Adrenal gland (tissue), 12 donors: Measurements from ENCODE around the gene INTS15. TPM values are rescaled to one million over a fixed set of nuclear protein-coding genes. Genes with fewer than 3 reads are reported as not detected.

Source experiments
- DNase-seq, 7 donors: peaks; one replicate each; pipeline ENCODE4 v3.0.0-alpha.2; 2019 to 2020
- H3K27ac ChIP-seq, 5 donors: fragments of 200-600 bp; sonication (generic) in 4 of 5; 1 replicate in 3 of 5; 2 replicates in 2 of 5; pipeline versions ENCODE4 v1.5.1 to v1.8.0; 2016 to 2020; ENCODE audit warnings: mild to moderate bottlenecking in 1 of 5
- H3K27me3 ChIP-seq: fragments of 200-600 bp; 2 replicates; pipeline ENCODE4 v1.8.0; 2021
- H3K36me3 ChIP-seq, 2 donors: fragments of 200-600 bp; replicated peaks in 1 of 2; 1 replicate in 1 of 2; 2 replicates in 1 of 2; pipeline versions ENCODE4 v1.5.1 to v1.8.0; 2018 to 2022
- H3K4me1 ChIP-seq, 2 donors: fragments of 200-600 bp; replicated peaks in 1 of 2; 1 replicate in 1 of 2; 2 replicates in 1 of 2; pipeline versions ENCODE4 v1.5.1 to v1.8.0; 2018 to 2021
- H3K4me3 ChIP-seq, 4 donors: fragments of 200-600 bp; sonication (generic) in 3 of 4; one replicate each; pipeline ENCODE4 v1.5.1; 2016 to 2018
- H3K9me3 ChIP-seq, 3 donors: fragments of 200-600 bp; sonication (generic) in 1 of 3; replicated peaks in 1 of 3; 1 replicate in 2 of 3; 2 replicates in 1 of 3; pipeline versions ENCODE4 v1.5.1 to v1.8.0; 2016 to 2021
- CTCF ChIP-seq, 6 experiments: fragments of 450-650 bp in 4 of 6; fragments of 200-600 bp in 2 of 6; sonication (generic) in 1 of 6; IDR thresholded peaks; 1 replicate in 5 of 6; 2 replicates in 1 of 6; pipeline versions ENCODE4 v1.5.1 to v1.8.0; 2016 to 2021; ENCODE audit warnings: antibody characterized with exemption in 6 of 6, mild to moderate bottlenecking in 2 of 6, moderate library complexity in 1 of 6
- POLR2A ChIP-seq, 2 donors: fragments of 450-650 bp; IDR thresholded peaks; one replicate each; pipeline ENCODE4 v1.6.1; 2017; ENCODE audit warnings: antibody characterized with exemption in 2 of 2, mild to moderate bottlenecking in 2 of 2, moderate library complexity in 1 of 2
- WGBS, 4 donors: extraction: QIAGEN DNeasy Blood & Tissue Kit in 2 of 4; methylation state at CpG; one replicate each; pipeline versions ENCODE4 v1.1.5 to v1.1.7; 2013 to 2017; 5-methylcytosine and 5-hydroxymethylcytosine counted together
- intact Hi-C, 2 donors: fragments of 100-400 bp; cut with DNase I; formaldehyde crosslinking; loops; one replicate each; pipeline versions ENCODE4 v1.14.1 to v1.15.0; 2022 to 2023
- polyA plus RNA-seq, 3 donors: library from polyadenylated mRNA; stranded (reverse); fragments of 200-250 nt in 2 of 3; fragments of 350-450 nt in 1 of 3; fragmentation: Illumina TruSeq in 1 of 3; extraction: RNeasy Lipid Tissue Mini Kit (QIAGEN cat#74804) in 1 of 3; gene quantifications; one replicate each; pipeline ENCODE4 v1.2.3, GENCODE V29; 2013 to 2014
- total RNA-seq, 9 donors: library from RNA; depleted of rRNA in 4 of 9; stranded (reverse); fragments of >200 nt in 4 of 9; fragments of 120-200 nt in 1 of 9; fragmentation: NEBNext Ultra II Directional in 1 of 9; extraction: Animal tissue kit (Norgen Biotek cat#: 25700) in 1 of 9; gene quantifications; one replicate each; pipeline versions ENCODE4 v1.1.0 to v1.2.4, GENCODE V29; 2013 to 2023
- donor health status: healthy with polysubstance abuse.
- donor health status: Bipolar disorder and iron deficiency.
- donor health status: DM: yes; HTN: yes; CAD: no.
- donor health status: DM: no; HTN: no; CAD: no.
- donor health status: DM: no; HTN: no; CAD: no.
- donor health status: DM: yes; HTN: yes; CAD: no.

Gene INTS15
- total and polyA plus RNA-seq, 12 donors = 14.5 to 36.2 (median 26.0) TPM

DNA sequence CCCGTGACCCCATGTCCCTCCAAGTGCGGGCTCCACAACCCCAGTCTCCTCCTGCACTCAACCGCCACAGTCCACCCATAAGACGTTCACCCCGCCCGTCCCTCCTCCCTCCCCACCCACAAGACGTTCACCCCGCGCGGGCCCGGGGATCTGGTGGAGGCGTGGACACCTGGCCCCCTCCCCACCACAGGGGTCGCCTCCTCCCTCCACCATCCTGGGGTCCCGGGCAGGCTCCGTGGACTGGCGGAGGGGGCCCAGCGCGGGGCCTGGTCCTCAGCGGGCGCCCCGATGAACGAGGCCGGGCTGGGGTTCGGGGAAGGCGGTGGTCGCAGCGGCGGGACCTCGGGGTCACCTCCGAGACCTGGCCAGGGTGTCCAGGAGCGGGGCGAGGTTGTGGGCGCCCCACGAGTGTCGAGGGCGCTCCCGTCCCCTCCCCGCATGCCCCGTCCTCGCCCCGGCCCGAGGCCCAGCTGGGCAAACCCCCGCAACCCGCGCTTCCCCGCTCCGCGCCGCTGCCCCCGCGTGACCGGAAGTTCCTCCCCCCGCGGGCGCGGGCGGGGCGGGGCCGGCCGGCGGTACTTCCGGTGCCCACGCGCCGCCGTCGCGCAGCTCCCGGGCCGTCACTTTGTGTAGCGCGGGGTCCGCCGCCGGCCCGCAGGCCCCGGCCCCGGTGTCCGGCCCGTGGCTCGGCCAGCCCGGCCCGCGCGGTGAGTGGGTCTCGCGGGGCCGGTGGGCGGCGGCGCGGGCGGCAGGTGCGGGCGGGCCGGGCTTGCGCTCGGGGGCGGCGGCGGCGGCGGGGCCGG lies 47.1 kb downstream of the INTS15 start, which contains the start of gene ZNF316:
ZNF316 (plus strand) TSS at position 578 of the 803 bp plus-strand sequence. CDS start 5,092 bp downstream, outside the sequence.
- peak within 1 kb of the TSS in 3 of 5 donors; percentile 43 to 83 (median 74) for H3K27ac ChIP-seq
- H3K4me1 ChIP-seq = peaks cover 0 to 16% of the 10 kb centered on the region in 2 donors
- peak; percentile 52 to 73 (median 62) for DNase-seq
- peaks cover 0 to 12% of the 10 kb centered on the region in 2 donors for H3K36me3 ChIP-seq
- no peaks in the 10 kb centered on the region for H3K27me3 ChIP-seq
- 1 to 8% (median 3%) methylated on average over 2 to 104 of the region's 104 CpGs for WGBS, 4 donors
- peak within 1 kb of the TSS; percentile 56 to 84 (median 75) for H3K4me3 ChIP-seq
- intact Hi-C loops = no loop called here
- peak; percentile 33 to 46 for TF ChIP-seq POLR2A (IDR thresholded peaks at IDR 0.05)
- TF ChIP-seq CTCF (IDR thresholded peaks at IDR 0.05) = no peak
- H3K9me3 ChIP-seq = no peaks in the 10 kb centered on the region

GRCh38 chr7:6637544-6638229 lies 47.9 kb downstream of the INTS15 start:
- peaks cover 0 to 20% of the 10 kb centered on the region in 2 donors for H3K36me3 ChIP-seq
- intact Hi-C loops = no loop called here
- peaks cover 0 to 16% of the 10 kb centered on the region in 2 donors for H3K4me1 ChIP-seq
- TF ChIP-seq CTCF (IDR thresholded peaks at IDR 0.05) (peak in 3 of 6 experiments; percentile 9 to 16 (median 15)), POLR2A (IDR thresholded peaks at IDR 0.05) (no peak)
- peak in 2 of 7 donors; percentile 32 to 39 for DNase-seq
- H3K4me3 ChIP-seq = peak overlapping the region; percentile 43 to 77 (median 52)
- 1 to 18% (median 2%) methylated on average over 2 to 60 of the region's 60 CpGs for WGBS, 4 donors
- H3K27me3 ChIP-seq = no peaks in the 10 kb centered on the region
- peak overlapping the region in 2 of 5 donors; percentile 38 to 83 for H3K27ac ChIP-seq
- H3K9me3 ChIP-seq = no peaks in the 10 kb centered on the region

DNA sequence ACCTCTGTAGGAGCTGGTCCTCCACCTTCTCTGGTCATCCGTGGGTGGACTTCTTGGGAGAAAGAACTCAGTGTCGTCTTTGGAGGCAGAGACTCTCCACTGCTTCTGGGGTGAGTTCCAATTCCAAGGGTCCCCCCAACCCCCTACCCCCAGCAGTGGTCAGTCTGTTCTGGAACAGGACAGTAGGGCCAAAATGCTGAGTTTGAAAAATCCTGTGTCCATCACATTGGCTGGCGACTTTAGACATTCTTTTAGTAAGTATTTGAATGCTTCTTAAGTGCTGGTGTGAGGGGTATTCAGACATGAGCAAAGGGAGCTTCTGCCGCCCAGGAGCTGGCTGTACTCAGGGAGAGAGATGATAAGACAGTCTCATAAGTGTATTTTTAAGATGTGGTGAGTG lies 49.2 kb downstream of the INTS15 start:
- Histone ChIP-seq H3K9me3 (no peaks in the 10 kb centered on the region), H3K27ac (no peak overlapping the region), H3K27me3 (no peaks in the 10 kb centered on the region), H3K4me1 (peaks cover 0 to 16% of the 10 kb centered on the region in 2 donors), H3K36me3 (peaks cover 0 to 33% of the 10 kb centered on the region in 2 donors), H3K4me3 (no peak overlapping the region)
- no peak for DNase-seq
- intact Hi-C loops = no loop called here
- TF ChIP-seq CTCF (IDR thresholded peaks at IDR 0.05) (no peak), POLR2A (IDR thresholded peaks at IDR 0.05) (no peak)
- 80 to 88% (median 86%) methylated on average over 4 of the region's 4 CpGs for WGBS, 4 donors

- TF ChIP-seq POLR2A (IDR thresholded peaks at IDR 0.05) (no peak), CTCF (IDR thresholded peaks at IDR 0.05) (no peak)
- H3K9me3 ChIP-seq = no peaks in the 10 kb centered on the region
- no peak for DNase-seq
- H3K4me1 ChIP-seq = peaks cover 0 to 16% of the 10 kb centered on the region in 2 donors
- WGBS, 4 donors = 86 to 98% (median 95%) methylated on average over 8 to 11 of the region's 11 CpGs
- H3K4me3 ChIP-seq = no peak overlapping the region
- no peaks in the 10 kb centered on the region for H3K27me3 ChIP-seq
- peaks cover 0 to 39% of the 10 kb centered on the region in 2 donors for H3K36me3 ChIP-seq
- H3K27ac ChIP-seq = no peak overlapping the region
- intact Hi-C loops = no loop called here
These were observed 49.8 kb downstream of the INTS15 start for GRCh38 chr7:6639627-6640026.
